A549 treated with ZK216348 at 1 μM for 4 hours (cell line): ENCODE measurements around the gene RPS6KA3. TPM values are rescaled to one million over a fixed set of nuclear protein-coding genes. Genes with fewer than 3 reads are reported as not detected.

Experiments used
- total RNA-seq: library from RNA; stranded (reverse); fragments of 200-300 nt; extraction: Qiagen RNA extraction; gene quantifications from 5 replicates; pipeline ENCODE4 v1.2.3, GENCODE V29; 2022; ENCODE audit warnings: low read depth

Gene RPS6KA3
- 33.5 to 55.1 TPM (median 43.5 TPM) in 5 replicates for total RNA-seq

GRCh38 chrX:20266810-20267606 lies at the start of gene RPS6KA3:
Gene RPS6KA3, minus strand, starts transcription at chrX:20266909. Its CDS starts 277 bp downstream, at chrX:20266632.

DNA sequence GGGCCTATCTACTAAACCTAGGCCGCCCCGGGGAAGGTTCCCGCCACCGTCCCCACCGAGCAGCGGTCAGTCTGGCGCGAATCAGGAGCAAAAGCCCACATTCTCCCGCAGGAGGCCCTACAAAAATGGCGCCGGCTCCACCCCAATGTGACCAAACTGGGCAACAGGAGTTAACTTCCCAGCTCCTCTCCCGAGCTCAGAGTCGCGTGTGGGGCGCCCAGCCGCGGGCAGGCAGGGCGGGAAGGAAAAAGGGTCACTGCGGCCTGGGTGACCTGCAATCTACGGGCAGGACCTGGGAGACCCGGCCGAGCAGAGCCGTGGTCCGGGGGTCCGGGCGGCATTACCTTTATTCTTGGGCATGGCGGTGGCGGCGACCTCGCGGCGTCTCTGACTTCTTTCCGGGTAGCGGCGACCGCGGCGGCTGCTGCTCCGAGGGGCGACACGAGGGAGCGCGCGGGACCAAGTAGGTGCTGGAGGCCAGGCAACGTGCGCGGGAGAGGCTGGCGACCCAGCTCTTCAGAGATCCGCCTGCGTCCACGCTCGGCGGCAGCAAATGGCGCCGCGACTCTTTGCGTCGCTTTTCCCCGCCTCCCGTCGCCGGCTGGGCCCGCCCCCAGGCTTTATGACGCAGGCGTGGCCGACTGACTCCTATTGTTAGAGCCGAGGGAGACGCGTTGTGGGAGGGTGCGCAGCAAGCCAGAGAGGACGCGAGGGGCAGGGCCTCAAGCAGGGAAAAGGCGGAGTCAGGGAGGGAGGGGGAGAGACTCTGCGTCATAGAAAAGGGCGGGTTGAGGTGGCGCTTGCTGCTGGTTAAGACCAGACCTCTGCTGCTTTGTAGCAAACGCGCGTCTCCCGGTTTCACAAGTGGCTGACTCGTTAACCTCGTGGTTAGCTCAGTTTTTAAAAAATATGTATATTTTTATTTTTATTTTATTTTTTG lies 125.2 kb downstream of the RPS6KA3 start, which contains the start of gene EIF1AX:
EIF1AX (minus strand) TSS at position 558 of the 940 bp plus-strand sequence; CDS start at position 360, 198 bp downstream.

GRCh38 chrX:20116577-20117240 lies 150.0 kb downstream of the RPS6KA3 start, which contains the start of gene MAP7D2:
Gene MAP7D2, minus strand, starts transcription at chrX:20116907. Its CDS starts 28 bp downstream, at chrX:20116879.

Other genes with a start within 250 kb of the RPS6KA3 start
- gene MAP7D2, start 150.0 kb downstream of the RPS6KA3 start, total RNA-seq: 5.2 to 6.3 TPM (median 5.7 TPM) in 5 replicates
- 72.4 to 138 TPM (median 97.7 TPM) in 5 replicates for gene EIF1AX, start 125.1 kb downstream of the RPS6KA3 start, total RNA-seq